HG02571 (cell line): ENCODE measurements around the gene TRMT10C.
A peak's percentile ranks its signal among the peaks of the same experiment; 100 is the strongest.
"Not testable (repeated sequence)": the region's sequence is repeated elsewhere in the genome, so short reads cannot be mapped to it uniquely, and the experiment has no call there.

Experiments used
- ATAC-seq: cut with Tn5 transposase; IDR thresholded peaks from one replicate; pipeline ENCODE4 v1.9.1; 2021; ENCODE audit warnings: mild to moderate bottlenecking, moderate library complexity; ENCODE audit not compliant: unreplicated experiment

Gene TRMT10C

GRCh38 chr3:101548527-101549105 lies 13.1 kb upstream of the TRMT10C start:
- no peak for ATAC-seq

- no peak for ATAC-seq
Measured at GRCh38 chr3:101549473-101549872, 12.2 kb upstream of the TRMT10C start.

GRCh38 chr3:101551359-101552081 lies 10.1 kb upstream of the TRMT10C start:
- ATAC-seq: not testable (repeated sequence)

GRCh38 chr3:101553381-101553780 lies 8.3 kb upstream of the TRMT10C start:
- not testable (repeated sequence) for ATAC-seq

GRCh38 chr3:101556064-101556463 lies 5.6 kb upstream of the TRMT10C start:
- ATAC-seq: no peak

GRCh38 chr3:101567528-101568317 lies 6.1 kb downstream of the TRMT10C start:
- no peak for ATAC-seq

GRCh38 chr3:101571028-101571895 lies 9.6 kb downstream of the TRMT10C start:
- ATAC-seq: no peak

GRCh38 chr3:101573449-101574387 lies 12.1 kb downstream of the TRMT10C start, which contains the start of gene PCNP:
TSS of gene PCNP (plus strand) at chr3:101574180. CDS start at chr3:101574216, 36 bp downstream.
- ATAC-seq: peak; percentile 88

GRCh38 chr3:101574388-101575112 lies 12.9 kb downstream of the TRMT10C start:
- peak; percentile 44 for ATAC-seq

GRCh38 chr3:101577286-101577685 lies 15.6 kb downstream of the TRMT10C start:
- no peak for ATAC-seq

- no peak for ATAC-seq
Measured at GRCh38 chr3:101588616-101589015, 26.9 kb downstream of the TRMT10C start.

- no peak for ATAC-seq
Measured at GRCh38 chr3:101591071-101591470, 29.4 kb downstream of the TRMT10C start.

- ATAC-seq: no peak
Measured at GRCh38 chr3:101602731-101603130, 41.1 kb downstream of the TRMT10C start.

- no peak for ATAC-seq
Measured at GRCh38 chr3:101603184-101603583, 41.5 kb downstream of the TRMT10C start.

- ATAC-seq: not testable (repeated sequence)
Measured at GRCh38 chr3:101605398-101605797, 43.7 kb downstream of the TRMT10C start.

- ATAC-seq: no peak
Measured at GRCh38 chr3:101611023-101611422, 49.4 kb downstream of the TRMT10C start.

GRCh38 chr3:101613014-101613413 lies 51.3 kb downstream of the TRMT10C start:
- ATAC-seq: not testable (repeated sequence)

GRCh38 chr3:101615525-101615924 lies 53.9 kb downstream of the TRMT10C start:
- no peak for ATAC-seq
